ENCODE measurements around the gene OR14K1.
"Not testable (repeated sequence)": the region's sequence is repeated elsewhere in the genome, so short reads cannot be mapped to it uniquely, and the experiment has no call there.

OR14K1 gene

GRCh38 chr1:247738315-247738714, at the start of gene OR14K1:
OR14K1 (plus strand) TSS chr1:247738615; CDS start chr1:247738615, 0 bp downstream.
- H3K9ac ChIP-seq (ENCODE audit: low read depth, low read length) = no peak within 1 kb of the TSS
- H3K36me3 ChIP-seq (ENCODE audit: insufficient read depth, low read length) = no peaks in the 10 kb centered on the region
- no peaks in the 10 kb centered on the region for H3K9me3 ChIP-seq (ENCODE audit: control insufficient read depth, insufficient read depth, low read length)
- no peaks in the 10 kb centered on the region for H3K4me1 ChIP-seq (ENCODE audit: insufficient read depth, low read length)

GRCh38 chr1:247701338-247701737, 37.1 kb upstream of the OR14K1 start:
- H3K9me3 ChIP-seq (ENCODE audit: control insufficient read depth, insufficient read depth, low read length) = no peaks in the 10 kb centered on the region
- no peaks in the 10 kb centered on the region for H3K36me3 ChIP-seq (ENCODE audit: insufficient read depth, low read length)
- H3K9ac ChIP-seq (ENCODE audit: low read depth, low read length) = no peak overlapping the region
- no peaks in the 10 kb centered on the region for H3K4me1 ChIP-seq (ENCODE audit: insufficient read depth, low read length)

GRCh38 chr1:247710681-247711080, 27.7 kb upstream of the OR14K1 start:
- H3K36me3 ChIP-seq (ENCODE audit: insufficient read depth, low read length); H3K9ac ChIP-seq (ENCODE audit: low read depth, low read length); H3K4me1 ChIP-seq (ENCODE audit: insufficient read depth, low read length); H3K9me3 ChIP-seq (ENCODE audit: control insufficient read depth, insufficient read depth, low read length): not testable (repeated sequence)

DNA sequence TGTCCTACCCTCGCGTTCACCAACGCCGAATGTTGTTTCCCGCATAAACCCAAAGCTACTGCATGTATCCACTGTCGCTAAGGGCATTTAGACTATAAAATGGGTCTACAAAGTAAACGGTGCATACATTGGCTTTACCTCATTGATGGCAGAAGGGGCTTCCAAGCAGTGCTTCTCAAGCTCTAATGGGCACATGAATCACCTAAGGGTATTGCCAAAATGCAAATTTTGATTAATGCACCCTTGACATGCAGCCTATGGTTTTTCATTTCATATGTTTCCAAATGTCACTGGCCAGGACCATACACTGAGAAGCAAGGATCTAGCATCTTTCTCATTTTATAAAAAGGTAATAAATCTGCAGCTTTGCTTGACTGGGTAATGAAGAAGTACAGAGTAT, 24.7 kb upstream of the OR14K1 start:
- Histone ChIP-seq H3K36me3 (ENCODE audit: insufficient read depth, low read length) (no peaks in the 10 kb centered on the region), H3K4me1 (ENCODE audit: insufficient read depth, low read length) (no peaks in the 10 kb centered on the region), H3K9ac (ENCODE audit: low read depth, low read length) (no peak overlapping the region), H3K9me3 (ENCODE audit: control insufficient read depth, insufficient read depth, low read length) (no peaks in the 10 kb centered on the region)

DNA sequence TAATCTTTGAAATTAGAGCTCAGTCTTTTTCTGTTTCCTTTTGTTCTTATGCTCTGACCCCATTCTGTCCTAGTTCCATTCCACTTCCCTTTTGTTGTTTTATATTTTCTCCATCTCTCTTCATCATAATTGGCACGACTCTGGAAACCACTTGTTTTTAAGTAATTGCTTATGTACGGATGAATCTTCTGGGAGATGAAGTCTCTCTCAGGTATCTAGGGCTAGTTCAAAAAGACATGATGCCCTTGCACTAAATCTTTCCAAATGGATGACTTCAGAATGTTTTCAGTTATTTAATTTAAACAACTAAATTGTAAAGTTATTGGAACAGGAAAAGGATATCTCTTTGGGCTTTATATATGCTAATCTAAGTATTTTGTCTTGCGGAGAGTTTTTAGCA, 21.9 kb upstream of the OR14K1 start, which contains the start of gene OR6F1:
TSS of gene OR6F1 (minus strand) at position 101 of the 400 bp plus-strand sequence. CDS start 3,891 bp downstream, outside the sequence.
- no peak within 1 kb of the TSS for H3K9ac ChIP-seq (ENCODE audit: low read depth, low read length)
- H3K36me3 ChIP-seq (ENCODE audit: insufficient read depth, low read length) = no peaks in the 10 kb centered on the region
- no peaks in the 10 kb centered on the region for H3K4me1 ChIP-seq (ENCODE audit: insufficient read depth, low read length)
- H3K9me3 ChIP-seq (ENCODE audit: control insufficient read depth, insufficient read depth, low read length) = no peaks in the 10 kb centered on the region

GRCh38 chr1:247721222-247721621, 17.2 kb upstream of the OR14K1 start:
- Histone ChIP-seq H3K9me3 (ENCODE audit: control insufficient read depth, insufficient read depth, low read length) (no peaks in the 10 kb centered on the region), H3K9ac (ENCODE audit: low read depth, low read length) (no peak overlapping the region), H3K36me3 (ENCODE audit: insufficient read depth, low read length) (no peaks in the 10 kb centered on the region), H3K4me1 (ENCODE audit: insufficient read depth, low read length) (no peaks in the 10 kb centered on the region)

DNA sequence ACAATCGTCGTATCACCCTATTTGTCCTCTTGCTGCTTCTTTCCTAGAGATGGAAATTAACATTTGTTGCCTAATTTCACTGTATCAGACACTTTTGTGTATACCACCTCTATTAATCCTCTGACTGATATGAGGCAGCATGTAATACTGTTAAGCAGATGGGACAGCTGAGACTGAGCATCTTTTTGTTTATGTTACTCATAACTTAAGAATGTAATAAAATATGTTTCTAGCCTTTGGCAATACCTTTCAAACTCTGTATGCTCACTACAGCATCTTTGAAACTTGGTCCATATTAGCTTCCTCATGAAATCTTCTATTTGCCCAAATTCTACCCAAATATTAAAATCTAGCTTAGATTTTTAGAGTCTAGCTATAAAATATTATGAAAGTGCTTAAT, 2.3 kb downstream of the OR14K1 start:
- H3K9me3 ChIP-seq (ENCODE audit: control insufficient read depth, insufficient read depth, low read length) = no peaks in the 10 kb centered on the region
- H3K9ac ChIP-seq (ENCODE audit: low read depth, low read length) = no peak overlapping the region
- no peaks in the 10 kb centered on the region for H3K36me3 ChIP-seq (ENCODE audit: insufficient read depth, low read length)
- H3K4me1 ChIP-seq (ENCODE audit: insufficient read depth, low read length) = no peaks in the 10 kb centered on the region

DNA sequence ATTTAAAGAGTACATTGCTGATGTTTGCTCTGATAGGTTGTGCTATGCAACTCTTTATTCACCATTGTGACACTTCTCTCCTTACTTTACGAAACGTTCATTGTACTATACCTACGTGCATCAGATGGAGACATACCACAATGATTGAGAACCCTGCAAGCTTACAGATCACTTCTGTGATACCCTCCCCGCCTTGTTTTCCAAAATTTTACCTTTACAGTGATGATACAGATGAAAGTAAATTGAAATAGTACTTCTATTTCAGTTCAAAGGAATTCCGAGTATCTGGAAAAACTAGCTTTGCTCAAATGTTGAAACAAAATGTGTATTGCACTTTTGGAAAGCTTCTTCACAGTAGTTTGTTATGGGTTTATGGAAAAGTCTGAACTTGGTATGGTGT, 3.3 kb downstream of the OR14K1 start:
- Histone ChIP-seq H3K9me3 (ENCODE audit: control insufficient read depth, insufficient read depth, low read length) (no peaks in the 10 kb centered on the region), H3K36me3 (ENCODE audit: insufficient read depth, low read length) (no peaks in the 10 kb centered on the region), H3K9ac (ENCODE audit: low read depth, low read length) (no peak overlapping the region), H3K4me1 (ENCODE audit: insufficient read depth, low read length) (no peaks in the 10 kb centered on the region)

DNA sequence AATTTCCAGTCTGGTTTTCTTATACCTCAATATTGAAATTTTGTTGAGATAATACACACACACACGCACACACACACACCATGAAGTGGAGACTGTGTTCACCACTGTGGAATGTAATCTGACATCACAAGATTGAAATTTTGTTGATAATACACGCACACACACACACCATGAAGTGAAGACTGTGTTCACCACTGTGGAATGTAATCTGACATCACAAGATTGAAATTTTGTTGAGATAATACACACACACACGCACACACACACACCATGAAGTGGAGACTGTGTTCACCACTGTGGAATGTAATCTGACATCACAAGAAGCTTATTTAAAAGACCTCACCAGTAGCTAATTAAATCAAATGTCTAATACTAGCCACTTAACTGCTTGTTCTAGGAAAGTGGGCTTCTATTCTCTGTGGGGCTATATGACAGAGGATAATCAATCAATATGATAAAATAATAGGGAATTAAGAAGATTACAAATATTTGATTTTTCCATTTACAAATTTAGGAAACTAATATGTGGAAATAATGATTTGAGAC, 3.9 kb downstream of the OR14K1 start:
- H3K9me3 ChIP-seq (ENCODE audit: control insufficient read depth, insufficient read depth, low read length); H3K4me1 ChIP-seq (ENCODE audit: insufficient read depth, low read length); H3K36me3 ChIP-seq (ENCODE audit: insufficient read depth, low read length); H3K9ac ChIP-seq (ENCODE audit: low read depth, low read length): not testable (repeated sequence)

DNA sequence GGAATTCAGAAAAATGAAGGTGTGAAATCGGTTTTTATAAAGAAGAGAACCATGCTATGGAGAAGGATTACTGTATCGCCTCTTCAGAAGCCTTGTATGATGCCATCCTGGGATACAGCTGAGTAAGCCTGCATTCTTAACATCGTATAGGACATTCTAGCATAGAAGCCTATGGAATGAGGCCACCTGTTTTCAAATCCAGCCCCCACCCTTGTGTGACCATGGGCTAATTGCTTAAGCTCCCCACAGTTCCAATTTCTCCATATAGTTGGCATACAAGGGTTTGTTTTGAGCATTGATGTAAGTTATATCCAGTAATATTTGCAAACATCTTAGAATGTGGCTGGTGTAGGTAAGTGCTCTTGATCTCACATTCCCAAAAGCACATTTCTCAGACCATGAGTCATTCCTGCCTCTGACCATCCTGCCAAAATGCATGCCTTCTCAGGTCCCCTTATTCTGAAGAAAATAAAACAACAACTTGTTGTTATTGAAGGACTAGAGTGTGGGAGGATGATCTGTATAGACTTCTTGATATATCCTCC, 8.0 kb downstream of the OR14K1 start:
- no peaks in the 10 kb centered on the region for H3K9me3 ChIP-seq (ENCODE audit: control insufficient read depth, insufficient read depth, low read length)
- H3K9ac ChIP-seq (ENCODE audit: low read depth, low read length) = no peak overlapping the region
- no peaks in the 10 kb centered on the region for H3K4me1 ChIP-seq (ENCODE audit: insufficient read depth, low read length)
- no peaks in the 10 kb centered on the region for H3K36me3 ChIP-seq (ENCODE audit: insufficient read depth, low read length)

- H3K4me1 ChIP-seq (ENCODE audit: insufficient read depth, low read length) = no peaks in the 10 kb centered on the region
- no peaks in the 10 kb centered on the region for H3K9me3 ChIP-seq (ENCODE audit: control insufficient read depth, insufficient read depth, low read length)
- no peaks in the 10 kb centered on the region for H3K36me3 ChIP-seq (ENCODE audit: insufficient read depth, low read length)
- no peak overlapping the region for H3K9ac ChIP-seq (ENCODE audit: low read depth, low read length)
Measured at GRCh38 chr1:247747616-247748015, 9.2 kb downstream of the OR14K1 start.

GRCh38 chr1:247748041-247748440, 9.6 kb downstream of the OR14K1 start, which contains the start of gene OR14A2:
OR14A2 (minus strand) TSS chr1:247748141.
- no peaks in the 10 kb centered on the region for H3K9me3 ChIP-seq (ENCODE audit: control insufficient read depth, insufficient read depth, low read length)
- no peak within 1 kb of the TSS for H3K9ac ChIP-seq (ENCODE audit: low read depth, low read length)
- no peaks in the 10 kb centered on the region for H3K4me1 ChIP-seq (ENCODE audit: insufficient read depth, low read length)
- H3K36me3 ChIP-seq (ENCODE audit: insufficient read depth, low read length) = no peaks in the 10 kb centered on the region

DNA sequence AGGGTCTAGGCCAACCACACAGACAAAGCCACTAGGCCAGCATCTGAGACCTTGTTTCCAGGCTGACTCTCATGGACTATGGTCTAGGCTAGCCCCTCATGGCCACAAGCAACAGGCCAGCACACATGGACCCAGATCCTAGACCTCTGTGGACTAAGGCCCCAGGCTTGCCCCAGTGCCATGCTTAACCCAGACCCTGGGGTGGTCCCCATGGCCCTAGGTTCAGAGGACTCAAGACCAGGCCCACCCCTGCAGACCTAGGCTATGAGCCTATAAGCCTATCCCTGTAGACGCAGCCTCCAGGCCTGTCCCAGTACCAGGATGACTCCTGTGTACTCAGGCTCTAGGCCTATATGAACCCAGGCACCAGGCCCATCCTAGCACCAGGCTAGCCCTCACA, 11.5 kb downstream of the OR14K1 start:
- no peak overlapping the region for H3K9ac ChIP-seq (ENCODE audit: low read depth, low read length)
- no peaks in the 10 kb centered on the region for H3K36me3 ChIP-seq (ENCODE audit: insufficient read depth, low read length)
- no peaks in the 10 kb centered on the region for H3K4me1 ChIP-seq (ENCODE audit: insufficient read depth, low read length)
- no peaks in the 10 kb centered on the region for H3K9me3 ChIP-seq (ENCODE audit: control insufficient read depth, insufficient read depth, low read length)

DNA sequence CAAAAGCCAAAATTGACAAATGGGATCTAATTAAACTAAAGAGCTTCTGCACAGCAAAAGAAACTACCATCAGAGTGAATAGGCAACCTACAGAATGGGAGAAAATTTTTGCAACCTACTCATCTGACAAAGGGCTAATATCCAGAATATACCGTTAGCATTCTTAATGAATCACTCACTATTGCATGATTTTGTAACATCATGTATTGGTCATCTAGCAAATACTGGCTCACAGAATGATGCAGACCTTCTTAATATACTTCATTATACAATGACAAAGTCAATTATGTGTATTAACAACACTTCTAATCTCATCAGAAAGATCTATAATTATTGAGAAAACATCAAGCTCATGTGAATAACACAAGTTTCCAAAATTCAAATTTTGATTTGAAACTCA, 15.9 kb downstream of the OR14K1 start:
- H3K9ac ChIP-seq (ENCODE audit: low read depth, low read length) = not testable (repeated sequence)

DNA sequence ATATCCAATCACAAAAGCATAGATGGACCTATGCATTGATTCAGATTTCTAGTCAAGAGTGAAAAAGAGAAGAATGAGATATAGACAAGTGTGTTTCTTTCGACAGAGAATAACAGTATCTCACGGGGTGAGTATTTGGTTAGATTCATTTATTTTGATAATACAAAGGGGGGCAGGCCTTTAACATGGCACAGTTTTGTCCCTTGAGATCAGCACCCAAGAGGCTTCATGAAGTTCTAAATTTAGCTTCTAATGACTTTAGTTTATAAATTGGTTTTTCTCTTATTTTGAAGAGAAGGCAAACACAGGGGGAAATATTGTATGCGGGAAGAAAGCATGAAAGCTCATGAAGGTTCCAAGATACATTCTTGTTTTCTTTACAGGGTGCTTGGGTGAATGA, 22.0 kb downstream of the OR14K1 start, which contains the start of gene OR1C1:
TSS of gene OR1C1 (minus strand) at position 101 of the 400 bp plus-strand sequence. CDS start 2,150 bp downstream, outside the sequence.
- Histone ChIP-seq H3K4me1 (ENCODE audit: insufficient read depth, low read length) (no peaks in the 10 kb centered on the region), H3K9me3 (ENCODE audit: control insufficient read depth, insufficient read depth, low read length) (no peaks in the 10 kb centered on the region)

More for the DNA sequence above, 15.9 kb downstream of the OR14K1 start:
- not testable (repeated sequence) for H3K36me3 ChIP-seq (ENCODE audit: insufficient read depth, low read length); H3K4me1 ChIP-seq (ENCODE audit: insufficient read depth, low read length); H3K9me3 ChIP-seq (ENCODE audit: control insufficient read depth, insufficient read depth, low read length)

More for the DNA sequence above, 22.0 kb downstream of the OR14K1 start, which contains the start of gene OR1C1:
- H3K36me3 ChIP-seq (ENCODE audit: insufficient read depth, low read length) = no peaks in the 10 kb centered on the region
- no peak within 1 kb of the TSS for H3K9ac ChIP-seq (ENCODE audit: low read depth, low read length)
